Thoracic aorta (tissue), 2 donors: Measurements from ENCODE around the gene PAX8. TPM values are rescaled to one million over a fixed set of nuclear protein-coding genes. Genes with fewer than 3 reads are reported as not detected.

Experiments used
- ATAC-seq: fragments of 150-250 bp; one replicate; pipeline ENCODE4 v1.8.0; 2017; ENCODE audit warnings: low read depth; ENCODE audit not compliant: insufficient number of reproducible peaks, low FRiP score
- DNase-seq: peaks from one replicate; pipeline ENCODE4 v3.0.0-alpha.2; 2020; ENCODE audit warnings: low spot score
- H3K27ac ChIP-seq, 2 donors: fragments of 200-600 bp; sonication (generic); 1 replicate in 1 of 2; 2 replicates in 1 of 2; pipeline ENCODE4 v1.5.1; 2016; ENCODE audit warnings: mild to moderate bottlenecking in 2 of 2, moderate library complexity in 2 of 2
- H3K27me3 ChIP-seq: fragments of 200-600 bp; sonication (generic); replicated peaks from 2 replicates; pipeline ENCODE4 v1.6.0; 2016; ENCODE audit warnings: mild to moderate bottlenecking; ENCODE audit not compliant: insufficient read depth
- H3K36me3 ChIP-seq: fragments of 200-600 bp; sonication (generic); one replicate; pipeline ENCODE4 v1.5.1; 2016
- H3K4me1 ChIP-seq, 2 donors: fragments of 200-600 bp; sonication (generic); 1 replicate in 1 of 2; 2 replicates in 1 of 2; pipeline versions ENCODE4 v1.5.1 to v1.6.0; 2016; ENCODE audit warnings: low read depth in 2 of 2, mild to moderate bottlenecking in 1 of 2; ENCODE audit not compliant: control insufficient read depth in 1 of 2
- H3K4me3 ChIP-seq: fragments of 200-600 bp; sonication (generic); 2 replicates; pipeline ENCODE4 v1.5.1; 2016; ENCODE audit warnings: mild to moderate bottlenecking
- H3K9me3 ChIP-seq: fragments of 200-600 bp; sonication (generic); 2 replicates; pipeline ENCODE4 v1.5.1; 2016
- total RNA-seq, 2 donors: library from RNA; depleted of rRNA; stranded (reverse); fragments of >200 nt; gene quantifications; one replicate each; pipeline versions ENCODE4 v1.1.0 to v1.2.3, GENCODE V29; 2016
- TF ChIP-seq, protein P1 (sequence below): fragments of 200-600 bp; sonication (generic); IDR thresholded peaks from one replicate; pipeline ENCODE4 v1.5.1; 2019; ENCODE audit warnings: antibody characterized with exemption

Gene PAX8
- total RNA-seq, 2 donors from 2014 or later: 2.4 to 10.3 TPM

DNA sequence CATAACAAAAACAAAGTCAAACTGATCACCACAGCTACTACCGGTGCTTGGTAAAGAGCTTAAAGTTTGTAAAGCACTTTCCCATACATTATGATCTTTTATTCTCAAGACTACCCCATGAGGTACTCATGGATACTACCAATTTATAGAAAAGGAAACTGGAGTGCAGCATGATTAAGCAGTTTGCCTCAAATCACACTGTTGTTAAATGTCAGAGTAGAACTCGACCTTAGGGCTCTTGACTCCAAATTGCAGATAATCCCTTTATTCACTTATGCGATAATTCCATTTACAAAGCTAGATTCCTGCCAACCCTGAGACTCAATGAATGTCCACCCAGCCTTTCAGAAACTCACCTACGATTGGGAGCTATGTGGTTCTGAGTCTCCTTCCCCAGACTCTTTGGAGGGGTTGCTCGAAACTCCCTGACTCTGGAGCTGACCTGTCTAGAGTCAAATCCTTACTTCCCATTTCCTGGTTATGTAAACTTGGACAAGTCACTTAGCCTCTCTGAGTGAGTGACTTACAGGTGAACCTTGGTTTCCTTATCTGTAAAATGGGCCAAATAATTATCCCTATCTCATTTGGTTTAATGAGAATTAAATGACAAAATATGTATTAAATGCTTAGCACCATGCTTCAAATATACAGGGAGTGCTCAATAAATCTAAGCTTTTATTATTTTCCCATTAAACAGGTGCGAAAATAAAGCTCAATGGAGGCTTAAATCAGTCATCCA is 57.6 kb downstream of the PAX8 start:
- Histone ChIP-seq H3K4me3 (no peak overlapping the region), H3K27ac (no peak overlapping the region), H3K9me3 (no peaks in the 10 kb centered on the region), H3K27me3 (no peaks in the 10 kb centered on the region), H3K4me1 (no peaks in the 10 kb centered on the region), H3K36me3 (no peaks in the 10 kb centered on the region)
- ATAC-seq (no peak), DNase-seq (no peak)
- TF ChIP-seq, protein P1, sequence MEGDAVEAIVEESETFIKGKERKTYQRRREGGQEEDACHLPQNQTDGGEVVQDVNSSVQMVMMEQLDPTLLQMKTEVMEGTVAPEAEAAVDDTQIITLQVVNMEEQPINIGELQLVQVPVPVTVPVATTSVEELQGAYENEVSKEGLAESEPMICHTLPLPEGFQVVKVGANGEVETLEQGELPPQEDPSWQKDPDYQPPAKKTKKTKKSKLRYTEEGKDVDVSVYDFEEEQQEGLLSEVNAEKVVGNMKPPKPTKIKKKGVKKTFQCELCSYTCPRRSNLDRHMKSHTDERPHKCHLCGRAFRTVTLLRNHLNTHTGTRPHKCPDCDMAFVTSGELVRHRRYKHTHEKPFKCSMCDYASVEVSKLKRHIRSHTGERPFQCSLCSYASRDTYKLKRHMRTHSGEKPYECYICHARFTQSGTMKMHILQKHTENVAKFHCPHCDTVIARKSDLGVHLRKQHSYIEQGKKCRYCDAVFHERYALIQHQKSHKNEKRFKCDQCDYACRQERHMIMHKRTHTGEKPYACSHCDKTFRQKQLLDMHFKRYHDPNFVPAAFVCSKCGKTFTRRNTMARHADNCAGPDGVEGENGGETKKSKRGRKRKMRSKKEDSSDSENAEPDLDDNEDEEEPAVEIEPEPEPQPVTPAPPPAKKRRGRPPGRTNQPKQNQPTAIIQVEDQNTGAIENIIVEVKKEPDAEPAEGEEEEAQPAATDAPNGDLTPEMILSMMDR: no peak

DNA sequence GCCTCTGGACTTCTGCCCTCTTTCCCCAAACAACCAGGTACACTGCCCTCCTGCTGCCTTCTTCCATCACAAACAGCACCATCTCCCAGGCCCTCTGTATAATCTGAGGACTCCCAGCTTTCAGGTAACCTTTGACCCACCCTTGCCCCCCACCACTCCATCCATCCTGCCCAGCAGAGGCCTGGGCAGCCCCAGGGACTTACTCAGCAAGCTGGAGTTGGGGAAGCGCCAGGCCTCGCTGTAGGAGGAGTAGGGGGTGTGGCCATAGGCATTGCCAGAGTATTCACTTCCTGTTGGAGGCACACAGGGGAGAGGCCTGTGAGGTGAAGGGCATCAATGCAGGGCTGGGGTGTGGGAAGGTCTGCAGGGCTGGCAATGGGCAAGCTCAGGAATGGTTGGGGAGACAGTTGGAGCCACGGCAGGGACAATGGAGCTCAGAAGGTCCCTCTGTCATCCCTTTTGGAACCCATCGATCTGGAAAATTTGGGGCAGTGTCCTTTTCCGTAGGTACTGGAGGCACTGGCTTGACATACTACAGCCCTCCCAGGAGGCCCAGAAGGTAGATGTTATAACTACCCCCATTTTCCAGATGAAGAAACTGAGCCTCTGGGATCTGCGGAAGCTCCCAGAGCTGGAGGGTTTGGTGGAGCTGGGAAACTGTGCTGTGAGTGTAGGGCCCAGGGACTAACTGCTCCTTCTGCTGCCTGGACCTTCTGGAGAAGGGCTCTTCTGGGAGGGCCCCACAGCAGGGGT is 58.7 kb downstream of the PAX8 start:
- Histone ChIP-seq H3K27ac (no peak overlapping the region), H3K27me3 (no peaks in the 10 kb centered on the region), H3K4me3 (no peak overlapping the region), H3K36me3 (no peaks in the 10 kb centered on the region), H3K4me1 (no peaks in the 10 kb centered on the region), H3K9me3 (no peaks in the 10 kb centered on the region)
- DNase-seq (no peak), ATAC-seq (no peak)
- TF ChIP-seq, protein P1: no peak

DNA sequence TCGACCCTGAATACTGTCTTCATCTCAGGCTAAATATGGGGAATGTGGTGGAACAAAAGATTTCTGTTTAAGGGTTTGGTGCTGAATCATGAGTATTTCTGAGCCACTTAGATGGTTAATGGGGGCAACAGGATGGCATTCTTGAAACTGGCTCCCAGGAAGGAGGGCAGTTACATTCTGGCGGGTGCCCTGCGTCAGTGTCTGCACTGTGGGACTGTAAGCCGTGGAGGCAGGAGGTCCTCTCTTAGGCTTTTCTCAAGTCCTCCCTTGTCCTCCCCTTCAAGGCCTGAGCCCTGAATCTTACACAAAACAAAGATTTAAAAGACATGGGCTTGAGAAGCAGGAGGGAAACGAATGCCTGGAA is 59.2 kb downstream of the PAX8 start:
- H3K4me3 ChIP-seq: no peak overlapping the region
- H3K36me3 ChIP-seq: no peaks in the 10 kb centered on the region
- H3K27me3 ChIP-seq: no peaks in the 10 kb centered on the region
- H3K4me1 ChIP-seq: no peaks in the 10 kb centered on the region
- H3K9me3 ChIP-seq: no peaks in the 10 kb centered on the region
- H3K27ac ChIP-seq: no peak overlapping the region
- ATAC-seq (no peak), DNase-seq (no peak)
- TF ChIP-seq, protein P1: no peak

DNA sequence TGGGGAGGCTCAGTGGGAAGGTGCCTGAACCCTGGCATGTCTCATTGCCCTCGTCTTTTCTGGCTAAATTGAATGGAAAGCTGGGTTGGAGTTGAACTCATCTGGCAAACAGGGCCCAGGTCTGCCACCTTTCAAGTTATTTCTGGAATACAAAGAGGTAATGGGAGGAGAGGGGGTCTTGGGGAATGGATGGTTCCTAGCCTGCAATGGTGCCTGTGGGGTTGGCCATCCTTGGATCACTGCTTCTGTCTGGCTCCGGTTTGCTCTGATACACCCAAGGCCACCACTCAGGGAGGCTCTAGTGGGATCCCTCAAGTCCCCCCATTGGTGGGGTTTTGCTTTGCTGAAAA is 59.7 kb downstream of the PAX8 start:
- no peaks in the 10 kb centered on the region for H3K36me3 ChIP-seq
- DNase-seq (no peak), ATAC-seq (no peak)
- no peak overlapping the region for H3K4me3 ChIP-seq
- H3K27ac ChIP-seq: no peak overlapping the region
- H3K27me3 ChIP-seq: no peaks in the 10 kb centered on the region
- TF ChIP-seq, protein P1: no peak
- no peaks in the 10 kb centered on the region for H3K9me3 ChIP-seq
- no peaks in the 10 kb centered on the region for H3K4me1 ChIP-seq

DNA sequence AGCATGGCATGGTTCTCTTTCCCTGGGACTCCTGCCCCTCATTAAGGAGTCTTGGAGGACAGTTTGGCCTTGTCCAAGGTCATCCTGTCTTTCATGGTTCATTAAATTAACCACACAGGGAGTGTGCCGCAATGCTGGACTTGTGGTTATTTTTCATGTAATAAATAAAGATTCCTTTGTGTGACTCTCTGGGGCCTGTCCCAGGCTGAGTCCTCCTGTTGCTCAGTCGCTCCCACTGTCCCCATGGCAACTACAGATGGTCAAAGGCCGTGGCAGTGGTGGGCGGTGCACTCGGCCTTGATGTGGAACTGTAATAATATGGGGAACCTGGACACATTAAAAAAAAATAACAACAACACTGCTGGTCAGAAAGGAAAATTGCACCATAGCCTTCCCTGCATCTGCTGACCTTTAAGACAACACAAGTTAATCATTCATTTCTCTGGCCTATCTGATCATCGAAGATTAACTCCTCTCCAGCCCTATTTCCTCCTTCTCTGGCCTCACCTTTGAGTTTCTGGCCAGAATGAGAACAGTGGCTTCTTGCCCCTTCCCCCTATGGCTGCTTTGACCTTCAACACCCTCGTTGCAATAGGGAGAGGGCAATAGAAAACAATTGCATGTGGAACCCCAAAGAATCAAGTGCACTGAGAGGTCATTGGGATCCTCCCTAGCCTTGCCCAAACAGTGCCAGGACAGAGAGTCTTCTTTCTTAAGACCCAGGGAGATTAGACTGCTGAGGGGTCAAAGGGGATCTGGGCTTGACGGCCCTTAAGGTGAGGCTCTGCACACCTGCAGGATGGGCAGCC is 60.2 kb downstream of the PAX8 start:
- Histone ChIP-seq H3K27me3 (no peaks in the 10 kb centered on the region), H3K27ac (no peak overlapping the region), H3K9me3 (no peaks in the 10 kb centered on the region), H3K4me1 (no peaks in the 10 kb centered on the region), H3K4me3 (no peak overlapping the region), H3K36me3 (no peaks in the 10 kb centered on the region)
- TF ChIP-seq, protein P1: no peak
- DNase-seq (no peak), ATAC-seq (no peak)
